ENCODE data around the gene NEDD8.
"Not testable (repeated sequence)": the region's sequence is repeated elsewhere in the genome, so short reads cannot be mapped to it uniquely, and the experiment has no call there.

Gene NEDD8

DNA sequence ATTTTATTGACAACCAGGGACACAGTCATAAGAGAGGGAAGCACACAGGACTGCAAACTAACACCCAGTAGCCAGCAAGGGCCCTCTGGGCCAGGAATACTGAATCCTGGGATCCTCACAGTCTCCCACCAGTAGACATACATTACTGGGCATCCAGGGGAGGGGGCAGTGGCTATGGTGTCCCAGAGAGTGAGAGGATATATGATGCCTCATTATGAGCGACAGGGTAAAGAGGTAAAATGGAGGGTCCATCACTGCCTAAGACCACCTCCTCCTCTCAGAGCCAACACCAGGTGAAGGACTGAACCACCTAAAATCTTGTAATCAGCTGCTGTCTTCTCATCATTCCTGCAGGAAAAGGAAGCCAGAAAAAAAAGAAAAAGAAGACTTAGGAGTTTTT is 15.3 kb downstream of the NEDD8 start:
- not testable (repeated sequence) for DNase-seq

- DNase-seq, result no peak
Observed at GRCh38 chr14:24216345-24216699, 15.8 kb downstream of the NEDD8 start.

DNA sequence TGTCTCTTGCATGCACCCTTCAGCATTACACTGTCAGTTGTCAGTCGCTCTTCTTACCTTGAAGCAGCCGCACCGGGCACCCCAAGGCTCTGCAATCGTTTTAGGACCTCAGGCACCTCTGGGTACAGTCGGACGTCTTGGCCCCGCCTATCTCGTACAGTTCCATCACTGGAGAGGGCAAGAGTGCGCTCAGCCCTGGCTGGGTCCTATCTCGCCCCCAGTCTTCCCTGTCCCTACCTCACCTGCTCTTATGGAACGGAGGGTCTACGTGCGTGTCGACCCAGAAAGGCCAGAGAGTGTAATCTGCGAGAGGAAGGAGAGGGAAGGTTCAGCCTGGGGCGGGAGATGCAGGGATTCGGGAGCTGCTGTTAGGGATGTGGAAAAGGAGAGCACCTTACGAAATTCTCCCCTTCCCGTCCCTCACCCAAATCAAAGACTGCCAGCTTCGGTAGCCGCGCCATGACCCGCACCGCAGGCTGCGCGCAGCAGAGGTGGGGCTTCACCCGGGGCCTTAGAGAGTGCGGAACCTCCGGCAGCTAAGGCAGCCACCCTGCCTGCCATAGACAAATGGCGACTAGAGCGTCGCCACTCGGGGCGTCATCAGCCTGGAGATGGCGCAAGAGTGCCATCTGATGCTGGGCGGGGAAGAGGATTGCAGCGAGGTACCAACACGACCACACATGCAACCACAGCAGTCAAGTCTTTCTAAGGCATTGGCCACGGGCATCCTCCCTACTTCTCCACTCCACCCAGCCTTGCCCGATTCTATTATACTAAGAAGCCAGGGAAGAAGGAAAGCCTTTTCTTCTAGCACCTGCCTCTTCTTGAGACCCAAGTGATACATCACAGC is 16.4 kb downstream of the NEDD8 start, which contains the start of gene MDP1:
Gene MDP1, minus strand, starts transcription at position 572 of the 850 bp plus-strand sequence. Its CDS starts 111 bp downstream, at position 461.
- DNase-seq, result no peak

DNA sequence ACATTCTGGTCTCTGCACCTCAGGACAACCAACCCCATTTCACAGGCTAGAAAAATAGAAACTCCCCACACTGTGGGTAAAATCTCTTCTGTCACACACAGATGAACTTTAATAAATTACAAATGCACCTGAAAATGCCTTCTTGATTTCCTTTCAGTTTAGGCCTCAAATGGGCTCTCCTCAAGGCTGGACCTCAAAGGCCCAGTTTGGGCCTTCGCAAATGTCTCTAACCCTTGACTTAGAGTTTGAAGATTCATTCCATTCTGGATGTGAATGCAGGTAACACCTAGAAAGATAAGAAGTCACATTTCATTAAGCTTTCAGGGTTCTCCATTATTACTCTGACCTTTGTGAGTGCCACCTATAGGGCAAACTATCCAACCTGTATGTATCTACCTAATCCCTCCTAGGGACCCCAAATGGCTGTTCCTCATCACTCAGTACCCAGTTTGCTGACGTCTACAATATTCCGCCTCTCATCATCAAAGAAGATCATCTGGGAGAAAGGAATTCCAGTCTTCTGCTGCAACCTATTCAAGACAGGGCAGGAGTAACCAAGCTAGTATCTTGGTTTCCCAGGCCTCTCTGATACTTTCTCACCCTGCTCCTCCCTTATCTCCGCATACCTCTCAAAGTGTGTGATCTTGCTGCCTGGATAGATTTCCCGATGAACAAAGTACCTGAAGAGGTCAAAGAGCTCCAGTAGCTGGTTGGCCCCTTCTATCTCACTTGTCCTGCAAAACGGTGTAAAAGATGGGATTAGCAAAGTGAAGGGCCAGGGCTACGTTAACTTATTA is 18.1 kb downstream of the NEDD8 start:
- no peak for DNase-seq

- peak; percentile 23 for DNase-seq
Observed at GRCh38 chr14:24212924-24213865, 19.0 kb downstream of the NEDD8 start, which contains the start of gene CHMP4A. TSS of gene CHMP4A (minus strand) at chr14:24213488. CDS start at chr14:24213439, 49 bp downstream.

- no peak for DNase-seq
Observed at GRCh38 chr14:24211311-24211710, 20.9 kb downstream of the NEDD8 start.

DNA sequence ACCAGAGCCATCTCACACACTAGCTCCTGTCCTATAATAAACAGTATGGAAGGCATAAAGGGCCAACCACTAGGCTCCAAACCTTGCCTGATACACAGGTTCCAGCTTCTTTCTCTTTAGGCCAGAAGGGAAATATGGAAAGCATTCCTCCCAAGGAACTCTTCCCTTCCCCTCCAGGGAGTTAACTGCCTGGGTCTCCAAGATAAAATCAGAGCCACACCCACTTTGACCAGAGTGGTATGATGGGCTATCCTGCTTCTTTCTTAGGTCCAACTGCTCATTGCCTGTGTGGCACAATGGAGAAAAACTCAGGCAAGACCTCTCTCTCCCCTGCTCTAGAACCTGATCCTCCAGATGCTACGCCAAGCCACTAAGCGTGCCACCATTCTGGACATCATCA is 24.5 kb downstream of the NEDD8 start:
- DNase-seq, result no peak

DNA sequence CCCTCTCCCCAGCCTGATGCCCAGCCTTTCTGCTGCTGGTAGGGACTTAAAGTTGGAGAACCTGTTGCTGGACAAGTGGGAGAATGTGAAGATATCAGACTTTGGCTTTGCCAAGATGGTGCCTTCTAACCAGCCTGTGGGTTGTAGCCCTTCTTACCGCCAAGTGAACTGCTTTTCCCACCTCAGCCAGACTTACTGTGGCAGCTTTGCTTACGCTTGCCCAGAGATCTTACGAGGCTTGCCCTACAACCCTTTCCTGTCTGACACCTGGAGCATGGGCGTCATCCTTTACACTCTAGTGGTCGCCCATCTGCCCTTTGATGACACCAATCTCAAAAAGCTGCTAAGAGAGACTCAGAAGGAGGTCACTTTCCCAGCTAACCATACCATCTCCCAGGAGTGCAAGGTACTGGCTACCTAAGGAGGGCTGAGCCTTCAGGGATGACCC is 25.0 kb downstream of the NEDD8 start:
- no peak for DNase-seq

GRCh38 chr14:24206260-24207103 is 25.7 kb downstream of the NEDD8 start:
- no peak for DNase-seq

GRCh38 chr14:24204163-24205146 is 27.7 kb downstream of the NEDD8 start:
- DNase-seq, result no peak

- DNase-seq, result not testable (repeated sequence)
Observed at GRCh38 chr14:24203249-24203886, 28.8 kb downstream of the NEDD8 start.

GRCh38 chr14:24202538-24202937 is 29.6 kb downstream of the NEDD8 start:
- DNase-seq, result not testable (repeated sequence)

- DNase-seq, result no peak
Observed at GRCh38 chr14:24198814-24199524, 33.2 kb downstream of the NEDD8 start.

- DNase-seq, result no peak
Observed at GRCh38 chr14:24197056-24197450, 35.1 kb downstream of the NEDD8 start.

GRCh38 chr14:24196071-24197055 is 35.8 kb downstream of the NEDD8 start:
- no peak for DNase-seq

DNA sequence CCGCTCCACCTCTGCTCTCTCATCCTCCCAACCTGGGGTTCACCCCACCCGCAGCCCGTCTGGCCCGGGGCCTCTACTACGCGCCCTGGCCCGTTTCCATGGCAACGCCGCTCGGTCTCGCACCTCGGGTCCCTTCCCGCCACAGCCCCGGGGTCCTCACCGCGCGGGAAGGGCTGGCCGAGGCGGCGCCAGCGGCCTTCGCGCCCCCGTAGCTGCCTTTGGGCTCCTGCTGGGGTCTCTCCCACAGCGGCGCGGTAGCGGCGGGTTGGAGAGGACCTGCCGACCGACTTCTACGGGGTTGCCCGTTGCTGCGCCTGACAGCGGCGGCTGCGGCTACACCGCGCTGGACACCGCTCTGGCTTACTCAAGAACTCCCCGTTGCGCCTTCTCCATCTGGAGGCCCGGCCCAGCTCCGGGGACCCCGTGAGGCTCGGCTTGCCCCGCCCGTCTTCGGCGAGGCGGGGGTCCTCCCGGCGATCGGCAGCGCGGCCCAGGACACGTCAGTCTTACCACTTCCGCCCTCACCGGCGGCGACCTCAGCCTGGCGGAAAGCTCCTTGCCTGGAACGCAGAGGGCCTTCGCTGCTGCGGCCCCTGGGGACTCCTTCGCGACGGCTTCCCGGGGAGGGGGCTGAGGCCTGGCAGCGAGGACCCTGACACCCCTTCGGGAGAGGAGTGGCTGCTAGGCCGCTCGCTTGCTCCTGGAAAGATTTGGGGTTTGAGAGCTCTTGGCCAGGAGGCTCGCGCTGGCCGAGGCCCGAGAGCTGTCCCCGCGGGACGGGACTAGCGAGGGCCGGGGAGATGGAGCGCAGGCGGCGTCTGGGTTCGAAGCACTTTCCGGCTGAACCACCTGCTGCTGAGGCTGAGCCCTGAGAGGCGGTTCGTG is 36.7 kb downstream of the NEDD8 start, which contains the start of gene TM9SF1:
Gene TM9SF1, minus strand, starts transcription at position 256 of the 885 bp plus-strand sequence. CDS start 422 bp downstream, outside the sequence.
- DNase-seq, result no peak

DNA sequence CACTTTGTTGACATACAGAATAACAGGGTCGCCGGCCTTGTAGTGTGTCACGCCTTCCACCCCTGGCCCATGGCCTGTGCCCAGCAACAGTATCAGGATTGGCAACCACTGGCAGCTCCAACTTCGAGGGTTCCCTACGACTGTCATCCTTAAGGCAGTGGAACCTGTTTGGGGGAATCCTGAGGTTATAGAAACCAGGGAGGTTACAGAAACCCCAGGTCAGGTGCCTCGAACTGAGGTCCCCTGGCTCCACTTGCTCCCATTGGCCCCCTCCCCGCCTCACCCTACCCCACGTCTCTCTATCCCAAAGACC is 37.3 kb downstream of the NEDD8 start:
- no peak for DNase-seq
